ENCODE data around the gene BTLA. TPM values are rescaled to one million over a fixed set of nuclear protein-coding genes. Genes with fewer than 3 reads are reported as not detected.

The BTLA gene
- total RNA-seq, 4 donors from 2014 or later = 0.49 to 2.7 TPM; not detected in 2

DNA sequence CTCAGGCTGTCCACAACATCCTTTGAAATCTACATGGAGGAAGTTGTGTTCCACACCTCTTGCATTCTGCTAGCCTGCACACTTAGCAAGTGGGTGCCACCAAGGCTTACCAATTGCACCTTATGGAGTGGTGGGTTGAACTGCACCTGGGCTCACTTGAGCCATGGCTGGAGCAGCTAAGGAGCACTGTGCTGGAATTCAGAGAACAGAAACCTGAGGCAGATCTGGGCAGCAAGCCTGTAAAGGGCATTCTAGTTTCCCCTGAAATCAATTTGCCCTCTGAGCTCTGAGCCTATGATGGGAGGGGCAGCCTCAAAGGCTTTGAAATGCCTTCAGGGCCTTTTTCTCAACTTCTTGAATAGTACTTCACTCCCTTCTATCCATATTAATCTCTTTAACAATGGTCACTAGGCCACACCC, 18.0 kb downstream of the BTLA start:
- Histone ChIP-seq H3K27ac (no peak overlapping the region), H3K4me3 (replicated peaks in 1 of 3) (no peak overlapping the region)
- DNase-seq = no peak

DNA sequence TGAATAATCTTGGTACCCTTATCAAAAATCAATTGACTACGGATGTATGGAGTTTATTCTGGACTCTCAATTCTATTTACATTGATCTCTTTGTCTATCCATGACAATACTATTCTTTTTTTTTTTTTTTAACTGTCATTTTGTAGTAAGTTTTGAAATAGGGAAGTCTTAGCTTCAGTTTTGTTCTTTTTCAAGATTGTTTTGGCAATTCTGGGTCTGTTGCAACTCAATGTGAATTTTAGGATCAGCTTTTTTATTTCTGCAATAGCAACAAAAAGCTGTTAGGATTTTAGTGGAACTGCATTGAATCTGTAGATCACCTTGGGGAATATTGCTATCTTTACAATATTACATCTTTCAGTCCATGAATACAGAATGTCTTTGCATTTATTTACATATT, 21.4 kb downstream of the BTLA start:
- DNase-seq = no peak
- no peaks in the 10 kb centered on the region for H3K4me1 ChIP-seq
- H3K4me3 ChIP-seq (replicated peaks in 1 of 3) = no peak overlapping the region
- intact Hi-C loops (cut with DNase I) = no loop called here
- no peak for TF ChIP-seq POLR2A (IDR thresholded peaks at IDR 0.05)
- TF ChIP-seq, protein P1, sequence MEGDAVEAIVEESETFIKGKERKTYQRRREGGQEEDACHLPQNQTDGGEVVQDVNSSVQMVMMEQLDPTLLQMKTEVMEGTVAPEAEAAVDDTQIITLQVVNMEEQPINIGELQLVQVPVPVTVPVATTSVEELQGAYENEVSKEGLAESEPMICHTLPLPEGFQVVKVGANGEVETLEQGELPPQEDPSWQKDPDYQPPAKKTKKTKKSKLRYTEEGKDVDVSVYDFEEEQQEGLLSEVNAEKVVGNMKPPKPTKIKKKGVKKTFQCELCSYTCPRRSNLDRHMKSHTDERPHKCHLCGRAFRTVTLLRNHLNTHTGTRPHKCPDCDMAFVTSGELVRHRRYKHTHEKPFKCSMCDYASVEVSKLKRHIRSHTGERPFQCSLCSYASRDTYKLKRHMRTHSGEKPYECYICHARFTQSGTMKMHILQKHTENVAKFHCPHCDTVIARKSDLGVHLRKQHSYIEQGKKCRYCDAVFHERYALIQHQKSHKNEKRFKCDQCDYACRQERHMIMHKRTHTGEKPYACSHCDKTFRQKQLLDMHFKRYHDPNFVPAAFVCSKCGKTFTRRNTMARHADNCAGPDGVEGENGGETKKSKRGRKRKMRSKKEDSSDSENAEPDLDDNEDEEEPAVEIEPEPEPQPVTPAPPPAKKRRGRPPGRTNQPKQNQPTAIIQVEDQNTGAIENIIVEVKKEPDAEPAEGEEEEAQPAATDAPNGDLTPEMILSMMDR (IDR thresholded peaks at IDR 0.05) = no peak
- H3K9me3 ChIP-seq = no peaks in the 10 kb centered on the region
- H3K27ac ChIP-seq = no peak overlapping the region
- WGBS, 2 donors = 90 to 95% methylated on average over 1 of the region's 1 CpG
- H3K36me3 ChIP-seq = no peaks in the 10 kb centered on the region
- no peaks in the 10 kb centered on the region for H3K27me3 ChIP-seq

More for the DNA sequence above, 18.0 kb downstream of the BTLA start:
- no peaks in the 10 kb centered on the region for H3K27me3 ChIP-seq
- TF ChIP-seq, protein P1 (IDR thresholded peaks at IDR 0.05) = no peak
- TF ChIP-seq POLR2A (IDR thresholded peaks at IDR 0.05) = no peak
- intact Hi-C loops (cut with DNase I) = no loop called here
- no peaks in the 10 kb centered on the region for H3K4me1 ChIP-seq
- H3K9me3 ChIP-seq = no peaks in the 10 kb centered on the region
- no peaks in the 10 kb centered on the region for H3K36me3 ChIP-seq

DNA sequence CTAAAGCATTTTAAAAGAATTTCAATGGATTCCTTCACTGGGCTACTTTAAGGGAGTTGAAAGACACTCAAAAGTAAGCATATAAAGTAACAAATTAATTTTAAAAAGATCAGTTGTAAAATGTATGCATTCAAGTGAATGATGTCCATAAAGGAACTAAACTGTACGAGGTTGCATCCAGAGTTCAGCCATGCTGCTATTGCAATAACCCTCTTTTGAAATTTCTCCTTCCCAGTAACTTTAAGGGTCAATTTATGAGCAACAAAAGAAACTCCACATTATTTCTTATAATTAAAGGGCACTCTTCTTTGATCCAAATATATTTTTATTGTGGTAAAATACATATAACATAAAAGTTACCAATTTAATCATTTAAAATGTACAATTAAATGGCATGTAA, 22.9 kb downstream of the BTLA start:
- intact Hi-C loops (cut with DNase I) = no loop called here

DNA sequence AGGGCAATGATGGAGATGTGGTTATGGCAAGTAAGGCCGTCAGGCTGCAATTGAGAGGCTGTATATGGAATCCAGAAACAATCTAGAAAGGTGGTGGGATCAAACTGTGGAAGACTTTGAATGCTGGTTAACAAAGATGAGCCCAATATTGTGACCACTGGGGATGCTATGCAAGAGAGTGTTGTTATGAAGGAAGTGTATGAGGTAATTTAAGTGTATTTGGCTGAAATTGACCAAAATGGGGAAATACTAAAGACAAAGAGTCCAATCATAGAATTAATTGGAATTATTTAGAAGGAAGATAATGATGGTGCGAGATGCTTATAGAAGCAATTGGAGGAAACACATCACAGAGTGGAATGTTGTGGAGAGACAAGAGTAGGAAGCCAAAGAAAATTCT, 24.5 kb downstream of the BTLA start:
- DNase-seq = no peak
- H3K27ac ChIP-seq = no peak overlapping the region
- H3K36me3 ChIP-seq = no peaks in the 10 kb centered on the region
- TF ChIP-seq, protein P1 (IDR thresholded peaks at IDR 0.05) = no peak
- TF ChIP-seq POLR2A (IDR thresholded peaks at IDR 0.05) = no peak
- no peaks in the 10 kb centered on the region for H3K27me3 ChIP-seq
- intact Hi-C loops (cut with DNase I) = no loop called here
- 93 to 94% methylated on average over 2 of the region's 2 CpGs for WGBS, 2 donors
- no peak overlapping the region for H3K4me3 ChIP-seq (replicated peaks in 1 of 3)
- H3K4me1 ChIP-seq = no peaks in the 10 kb centered on the region
- no peaks in the 10 kb centered on the region for H3K9me3 ChIP-seq

More for the DNA sequence above, 22.9 kb downstream of the BTLA start:
- H3K9me3 ChIP-seq = no peaks in the 10 kb centered on the region
- no peak overlapping the region for H3K27ac ChIP-seq
- TF ChIP-seq POLR2A (IDR thresholded peaks at IDR 0.05) = no peak
- TF ChIP-seq, protein P1 (IDR thresholded peaks at IDR 0.05) = no peak
- no peak for DNase-seq
- 87 to 94% methylated on average over 1 of the region's 1 CpG for whole genome bisulfite sequencing, 2 donors
- H3K27me3 ChIP-seq = no peaks in the 10 kb centered on the region
- H3K4me1 ChIP-seq = no peaks in the 10 kb centered on the region
- no peaks in the 10 kb centered on the region for H3K36me3 ChIP-seq
- no peak overlapping the region for H3K4me3 ChIP-seq (replicated peaks in 1 of 3)

DNA sequence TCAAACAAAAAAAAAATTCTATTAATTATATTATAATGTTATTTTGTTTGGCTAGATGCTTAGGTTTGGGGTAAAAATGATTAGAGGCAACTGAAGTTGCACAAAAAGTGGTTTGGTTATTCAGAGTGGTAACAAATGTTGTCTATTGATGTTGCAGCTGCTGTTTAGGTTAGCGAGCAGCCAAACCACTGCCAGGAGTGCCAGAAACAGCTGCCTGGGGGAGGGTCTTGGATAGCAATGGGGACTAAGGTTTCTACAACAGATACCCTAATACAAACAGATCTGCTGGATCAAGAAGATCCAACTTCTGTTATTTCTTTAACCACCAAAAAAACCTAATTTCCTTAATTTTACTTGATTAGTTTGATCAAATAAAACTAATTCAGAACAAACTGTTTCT, 26.6 kb downstream of the BTLA start:
- Histone ChIP-seq H3K4me3 (replicated peaks in 1 of 3) (no peak overlapping the region), H3K9me3 (no peaks in the 10 kb centered on the region), H3K36me3 (no peaks in the 10 kb centered on the region), H3K4me1 (no peaks in the 10 kb centered on the region), H3K27ac (no peak overlapping the region), H3K27me3 (no peaks in the 10 kb centered on the region)
- DNase-seq = no peak
- TF ChIP-seq POLR2A (IDR thresholded peaks at IDR 0.05) = no peak
- TF ChIP-seq, protein P1 (IDR thresholded peaks at IDR 0.05) = no peak
- intact Hi-C loops (cut with DNase I) = no loop called here
- 83 to 90% methylated on average over 1 of the region's 1 CpG for WGBS, 2 donors

Measured in thyroid gland (tissue), 4 donors.